ENCODE data around the gene MRPL34. TPM values are rescaled to one million over a fixed set of nuclear protein-coding genes. Genes with fewer than 3 reads are reported as not detected.

The MRPL34 gene
- total and polyA plus RNA-seq, 2 experiments from 2014 or later, result 61.1 to 131 TPM

- H4K20me1 ChIP-seq (ENCODE audit: insufficient read depth, poor library complexity, severe bottlenecking), result peaks cover 7% of the 10 kb centered on the region
- no peaks in the 10 kb centered on the region for H3K9me3 ChIP-seq (ENCODE audit: low read depth)
- H3K27ac ChIP-seq, result peak overlapping the region; percentile 88
- H3K36me3 ChIP-seq (replicated peaks; ENCODE audit: insufficient read depth, low read depth), result no peaks in the 10 kb centered on the region
- H3K79me2 ChIP-seq, result peaks cover 54% of the 10 kb centered on the region
- H2AFZ ChIP-seq, result no peak overlapping the region
- H3K4me3 ChIP-seq, result no peak overlapping the region
- H3K4me1 ChIP-seq (ENCODE audit: insufficient read depth), result peaks cover 20% of the 10 kb centered on the region
- peak; percentile 74 for DNase-seq (ENCODE audit: low spot score)
- peak overlapping the region; percentile 55 for H3K4me2 ChIP-seq
- TF ChIP-seq CTCF (IDR thresholded peaks at IDR 0.05; ENCODE audit: poor library complexity) (no peak), EZH2phosphoT487 (IDR thresholded peaks at IDR 0.05; ENCODE audit: low read depth, severe bottlenecking, unreplicated experiment) (no peak), EZH2 (IDR thresholded peaks at IDR 0.05; ENCODE audit: borderline replicate concordance) (no peak)
- no peaks in the 10 kb centered on the region for H3K9me2 ChIP-seq (replicated peaks; ENCODE audit: insufficient read depth)
- 73% methylated on average over 11 of the region's 11 CpGs for WGBS (ENCODE audit: low lambda C conversion rate, missing lambda C conversion rate)
- no peaks in the 10 kb centered on the region for H3K27me3 ChIP-seq
Measured at GRCh38 chr19:17311455-17312188, 6.0 kb downstream of the MRPL34 start.

- H3K27me3 ChIP-seq, result no peaks in the 10 kb centered on the region
- H2AFZ ChIP-seq, result no peak overlapping the region
- DNase-seq (ENCODE audit: low spot score), result peak; percentile 7
- no peaks in the 10 kb centered on the region for H3K36me3 ChIP-seq (replicated peaks; ENCODE audit: insufficient read depth, low read depth)
- 85% methylated on average over 19 of the region's 20 CpGs for WGBS (ENCODE audit: low lambda C conversion rate, missing lambda C conversion rate)
- peaks cover 7% of the 10 kb centered on the region for H4K20me1 ChIP-seq (ENCODE audit: insufficient read depth, poor library complexity, severe bottlenecking)
- TF ChIP-seq CTCF (IDR thresholded peaks at IDR 0.05; ENCODE audit: poor library complexity) (no peak), EZH2 (IDR thresholded peaks at IDR 0.05; ENCODE audit: borderline replicate concordance) (no peak), EZH2phosphoT487 (IDR thresholded peaks at IDR 0.05; ENCODE audit: low read depth, severe bottlenecking, unreplicated experiment) (no peak)
- peaks cover 48% of the 10 kb centered on the region for H3K79me2 ChIP-seq
- H3K4me3 ChIP-seq, result no peak overlapping the region
- H3K9me2 ChIP-seq (replicated peaks; ENCODE audit: insufficient read depth), result no peaks in the 10 kb centered on the region
- H3K4me1 ChIP-seq (ENCODE audit: insufficient read depth), result peaks cover 17% of the 10 kb centered on the region
- H3K9me3 ChIP-seq (ENCODE audit: low read depth), result no peaks in the 10 kb centered on the region
- peak overlapping the region; percentile 88 for H3K27ac ChIP-seq
- H3K4me2 ChIP-seq, result peak overlapping the region; percentile 55
Measured at GRCh38 chr19:17312189-17313113, 6.8 kb downstream of the MRPL34 start.

DNA sequence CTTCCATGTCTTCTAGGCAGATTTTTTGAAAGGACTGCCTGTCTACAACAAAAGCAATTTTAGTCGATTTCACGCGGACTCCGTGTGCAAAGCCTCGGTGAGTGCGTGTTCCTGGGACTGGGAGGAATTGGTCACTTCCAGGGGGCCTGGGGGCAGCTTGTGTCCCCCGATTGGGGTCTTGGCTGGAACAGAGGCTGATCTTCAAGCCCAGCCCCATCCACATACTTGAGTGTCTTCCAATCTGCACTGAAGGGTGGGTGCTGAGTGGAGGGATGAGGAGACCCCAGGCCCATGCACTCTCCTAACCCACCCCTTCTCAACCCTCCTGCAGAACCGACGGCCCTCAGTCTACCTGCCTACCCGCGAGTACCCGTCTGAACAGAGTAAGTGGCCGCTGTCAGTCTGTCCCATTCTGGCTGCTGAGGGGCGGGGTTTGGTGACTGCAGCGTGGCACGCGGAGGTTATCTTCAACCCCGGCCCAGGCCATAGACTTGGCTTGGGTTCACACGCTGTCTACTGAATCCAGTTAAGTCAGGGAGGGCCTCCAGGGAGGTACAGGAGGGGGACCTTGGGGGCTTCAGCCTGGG is 8.4 kb downstream of the MRPL34 start:
- TF ChIP-seq EZH2 (IDR thresholded peaks at IDR 0.05; ENCODE audit: borderline replicate concordance) (no peak), EZH2phosphoT487 (IDR thresholded peaks at IDR 0.05; ENCODE audit: low read depth, severe bottlenecking, unreplicated experiment) (no peak), CTCF (IDR thresholded peaks at IDR 0.05; ENCODE audit: poor library complexity) (no peak)
- peaks cover 17% of the 10 kb centered on the region for H3K4me1 ChIP-seq (ENCODE audit: insufficient read depth)
- H3K27me3 ChIP-seq, result no peaks in the 10 kb centered on the region
- no peaks in the 10 kb centered on the region for H3K9me2 ChIP-seq (replicated peaks; ENCODE audit: insufficient read depth)
- WGBS (ENCODE audit: low lambda C conversion rate, missing lambda C conversion rate), result 96% methylated on average over 19 of the region's 19 CpGs
- no peaks in the 10 kb centered on the region for H3K36me3 ChIP-seq (replicated peaks; ENCODE audit: insufficient read depth, low read depth)
- H3K27ac ChIP-seq, result no peak overlapping the region
- no peak overlapping the region for H3K4me3 ChIP-seq
- peaks cover 42% of the 10 kb centered on the region for H3K79me2 ChIP-seq
- H4K20me1 ChIP-seq (ENCODE audit: insufficient read depth, poor library complexity, severe bottlenecking), result peaks cover 7% of the 10 kb centered on the region
- no peak for DNase-seq (ENCODE audit: low spot score)
- no peak overlapping the region for H3K4me2 ChIP-seq
- no peak overlapping the region for H2AFZ ChIP-seq
- H3K9me3 ChIP-seq (ENCODE audit: low read depth), result no peaks in the 10 kb centered on the region
